Activated CD8-positive, alpha-beta memory T cell treated with anti-CD3 and anti-CD28 coated beads for 24 hours (primary cell): ENCODE data around the gene C11orf42.

Experiments used
- DNase-seq: peaks from one replicate; pipeline ENCODE4 v3.0.0-alpha.2; 2020

The C11orf42 gene

DNA sequence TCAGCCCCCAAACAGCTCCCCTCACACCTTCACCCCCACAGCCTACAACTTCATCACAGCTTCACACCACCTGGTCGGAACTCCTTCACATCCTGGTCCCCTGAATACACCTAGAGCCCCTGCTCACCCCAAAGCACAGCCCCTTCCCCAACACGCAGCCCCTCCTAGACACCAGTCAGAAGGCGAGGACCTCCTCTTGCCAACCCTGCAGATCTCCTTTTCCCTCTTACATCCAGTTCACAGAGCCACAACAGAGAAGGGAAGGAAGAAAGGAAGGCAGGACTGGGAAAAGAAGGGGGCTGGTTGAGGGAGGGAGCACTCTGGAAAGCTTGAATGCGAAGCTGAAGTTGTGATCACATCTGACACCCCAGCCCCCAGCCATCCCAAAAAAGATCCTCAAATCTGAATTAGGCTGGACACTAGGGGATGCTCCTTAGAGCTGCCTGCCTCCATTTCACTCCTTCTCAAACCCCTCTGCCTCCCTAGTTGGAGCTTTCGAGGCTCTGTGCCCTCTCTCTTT, 54.9 kb downstream of the C11orf42 start:
- DNase-seq: no peak
